ENCODE data around the gene LHX5. TPM values are rescaled to one million over a fixed set of nuclear protein-coding genes. Genes with fewer than 3 reads are reported as not detected.

The LHX5 gene
- total RNA-seq, 1 experiment from 2014 or later, result 0.65 TPM

DNA sequence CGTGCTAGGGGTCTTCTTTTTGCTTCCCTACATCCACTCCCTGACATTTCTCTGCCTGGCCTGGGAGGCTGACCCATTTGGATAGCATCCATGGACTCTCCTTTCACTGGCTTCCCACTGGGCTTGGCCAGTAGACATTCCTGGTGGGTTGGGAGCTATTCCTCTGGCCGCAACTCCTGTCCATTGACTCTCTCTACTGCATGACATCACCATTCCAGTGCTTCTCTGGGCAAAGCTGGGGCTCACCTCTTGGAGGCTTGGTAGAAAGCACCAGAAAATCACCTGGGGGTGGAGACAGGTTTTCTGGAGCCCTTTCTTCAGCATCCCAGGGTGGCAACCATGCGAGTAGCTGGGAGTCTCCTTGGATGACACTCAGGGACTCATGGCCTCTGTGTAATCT lies 16.7 kb upstream of the LHX5 start:
- TF ChIP-seq CTCF (conservative IDR thresholded peaks at IDR 0.05), result no peak
- no peak for TF ChIP-seq EZH2 (IDR thresholded peaks at IDR 0.05; ENCODE audit: low read depth)
- POLR2A ChIA-PET (ENCODE audit: unreplicated experiment), result no interaction called here
- Histone ChIP-seq H3K36me3 (ENCODE audit: low read depth) (no peaks in the 10 kb centered on the region), H3K4me1 (replicated peaks; ENCODE audit: insufficient read depth) (no peaks in the 10 kb centered on the region), H3K9me2 (ENCODE audit: insufficient read depth) (no peaks in the 10 kb centered on the region), H3K4me2 (no peak overlapping the region), H3F3A (ENCODE audit: insufficient read depth, low read depth) (no peaks in the 10 kb centered on the region), H4K20me1 (ENCODE audit: insufficient read depth) (0 out of 2 replicates have a peak, but pooled peaks cover 4% of the 10 kb centered on the region), H3K9me3 (ENCODE audit: insufficient read depth, low read depth) (no peaks in the 10 kb centered on the region), H3K27ac (no peak overlapping the region), H3K4me3 (no peak overlapping the region), H3K79me2 (ENCODE audit: low read depth) (no peaks in the 10 kb centered on the region), H2AFZ (no peak overlapping the region), H3K27me3 (ENCODE audit: insufficient read depth, low read depth) (peaks cover 53% of the 10 kb centered on the region)
- DNase-seq, result no peak
- CTCF ChIA-PET, result no interaction called here
- no TSS peak for BruUV-seq (replicated peaks)
- intact Hi-C loops (cut with micrococcal nuclease; ENCODE audit: unreplicated experiment), result no loop called here

DNA sequence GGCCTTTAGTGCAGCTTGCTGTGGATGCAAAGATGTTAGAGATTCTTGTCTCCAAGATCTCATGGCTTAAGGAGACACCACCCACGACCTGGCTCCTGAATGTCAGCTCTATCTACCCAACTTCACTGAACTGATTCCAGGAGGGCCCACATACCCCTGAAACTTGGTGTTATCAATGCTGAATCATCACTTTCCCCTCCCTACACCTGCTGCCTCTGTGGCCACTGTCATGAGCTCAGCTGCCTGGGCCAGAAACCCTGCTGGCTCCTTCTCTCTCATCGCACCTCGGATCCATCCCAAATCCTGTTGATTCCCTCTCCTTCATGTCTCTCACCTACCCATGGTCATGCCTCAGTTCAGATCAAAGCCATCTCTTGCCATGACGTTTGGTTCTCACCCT lies 15.1 kb upstream of the LHX5 start:
- ChIA-PET POLR2A (ENCODE audit: unreplicated experiment) (no interaction called here), CTCF (no interaction called here)
- no peaks in the 10 kb centered on the region for H3K9me2 ChIP-seq (ENCODE audit: insufficient read depth)
- no peak for DNase-seq
- no TSS peak for BruUV-seq (replicated peaks)
- peaks cover 67% of the 10 kb centered on the region for H3K27me3 ChIP-seq (ENCODE audit: insufficient read depth, low read depth)
- no peaks in the 10 kb centered on the region for H3K36me3 ChIP-seq (ENCODE audit: low read depth)
- no peak overlapping the region for H3K27ac ChIP-seq
- no peak overlapping the region for H3K4me3 ChIP-seq
- no peak overlapping the region for H2AFZ ChIP-seq
- H3F3A ChIP-seq (ENCODE audit: insufficient read depth, low read depth), result no peaks in the 10 kb centered on the region
- TF ChIP-seq CTCF (conservative IDR thresholded peaks at IDR 0.05) (no peak), EZH2 (IDR thresholded peaks at IDR 0.05; ENCODE audit: low read depth) (no peak)
- no peaks in the 10 kb centered on the region for H3K4me1 ChIP-seq (replicated peaks; ENCODE audit: insufficient read depth)
- no peaks in the 10 kb centered on the region for H3K79me2 ChIP-seq (ENCODE audit: low read depth)
- intact Hi-C loops (cut with micrococcal nuclease; ENCODE audit: unreplicated experiment), result no loop called here
- peaks cover 8% of the 10 kb centered on the region; the same call in 1 of the 2 replicates for H4K20me1 ChIP-seq (ENCODE audit: insufficient read depth)
- no peak overlapping the region for H3K4me2 ChIP-seq
- H3K9me3 ChIP-seq (ENCODE audit: insufficient read depth, low read depth), result no peaks in the 10 kb centered on the region

DNA sequence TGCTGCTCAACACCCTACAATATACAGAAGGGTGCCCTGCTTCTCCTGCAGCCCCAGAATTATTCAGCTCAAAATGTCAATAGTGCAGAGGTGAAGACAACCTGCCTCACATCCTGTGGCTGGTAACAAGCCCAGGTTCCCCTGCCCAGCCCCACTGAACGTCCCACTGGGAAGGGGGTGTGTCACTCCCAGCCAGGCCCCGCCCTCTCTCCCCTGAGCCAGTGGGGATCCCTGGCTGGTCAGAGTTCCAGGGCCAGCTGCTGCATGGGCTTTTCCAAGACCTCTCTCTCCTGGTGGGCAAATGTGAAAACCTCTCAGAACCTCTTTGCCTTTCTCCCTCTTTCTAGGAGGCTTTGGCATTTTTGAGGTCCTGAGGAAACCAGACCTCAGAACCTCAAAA lies 13.7 kb upstream of the LHX5 start:
- Histone ChIP-seq H3K9me2 (ENCODE audit: insufficient read depth) (no peaks in the 10 kb centered on the region), H3K27ac (no peak overlapping the region), H3K79me2 (ENCODE audit: low read depth) (no peaks in the 10 kb centered on the region), H3K9me3 (ENCODE audit: insufficient read depth, low read depth) (no peaks in the 10 kb centered on the region), H4K20me1 (ENCODE audit: insufficient read depth) (peaks cover 8% of the 10 kb centered on the region; the same call in 1 of the 2 replicates), H3F3A (ENCODE audit: insufficient read depth, low read depth) (no peaks in the 10 kb centered on the region), H3K4me2 (no peak overlapping the region), H3K4me3 (no peak overlapping the region), H3K36me3 (ENCODE audit: low read depth) (no peaks in the 10 kb centered on the region), H3K4me1 (replicated peaks; ENCODE audit: insufficient read depth) (no peaks in the 10 kb centered on the region), H2AFZ (no peak overlapping the region), H3K27me3 (ENCODE audit: insufficient read depth, low read depth) (peaks cover 78% of the 10 kb centered on the region)
- no peak for DNase-seq
- no peak for TF ChIP-seq EZH2 (IDR thresholded peaks at IDR 0.05; ENCODE audit: low read depth)
- TF ChIP-seq CTCF (conservative IDR thresholded peaks at IDR 0.05), result no peak
- intact Hi-C loops (cut with micrococcal nuclease; ENCODE audit: unreplicated experiment), result no loop called here
- BruUV-seq (replicated peaks), result no TSS peak
- ChIA-PET CTCF (no interaction called here), POLR2A (ENCODE audit: unreplicated experiment) (no interaction called here)

Measured in PC-9 (cell line).